GM19395 (cell line): ENCODE results near the gene APOO.
"Not testable (repeated sequence)": the region's sequence is repeated elsewhere in the genome, so short reads cannot be mapped to it uniquely, and the experiment has no call there.

Experiments
- ATAC-seq: cut with Tn5 transposase; IDR thresholded peaks from one replicate; pipeline ENCODE4 v1.9.1; 2021; ENCODE audit warnings: mild to moderate bottlenecking, moderate library complexity; ENCODE audit not compliant: unreplicated experiment

The APOO gene

DNA sequence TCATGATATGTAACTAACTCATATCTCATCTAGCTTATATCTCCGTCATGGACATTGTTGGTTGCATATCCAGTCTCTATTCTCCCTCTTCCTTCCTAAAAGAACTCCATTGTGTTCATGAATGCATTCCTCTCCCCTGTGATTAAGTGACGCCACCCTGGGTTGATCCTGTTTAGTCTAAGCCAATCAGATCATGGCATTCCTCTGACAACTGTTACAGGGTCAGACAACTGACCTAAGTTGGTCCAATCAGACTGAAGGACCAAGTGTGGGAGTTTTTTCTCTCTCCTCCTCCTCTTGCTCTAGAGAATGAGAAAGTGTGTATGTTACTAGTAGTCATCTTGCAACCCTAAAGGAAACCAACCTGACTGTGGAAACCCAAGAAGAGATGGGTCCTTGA lies 3.6 kb downstream of the APOO start:
- ATAC-seq: no peak

GRCh38 chrX:23902419-23902818 lies 5.3 kb downstream of the APOO start:
- ATAC-seq: peak; percentile 35

DNA sequence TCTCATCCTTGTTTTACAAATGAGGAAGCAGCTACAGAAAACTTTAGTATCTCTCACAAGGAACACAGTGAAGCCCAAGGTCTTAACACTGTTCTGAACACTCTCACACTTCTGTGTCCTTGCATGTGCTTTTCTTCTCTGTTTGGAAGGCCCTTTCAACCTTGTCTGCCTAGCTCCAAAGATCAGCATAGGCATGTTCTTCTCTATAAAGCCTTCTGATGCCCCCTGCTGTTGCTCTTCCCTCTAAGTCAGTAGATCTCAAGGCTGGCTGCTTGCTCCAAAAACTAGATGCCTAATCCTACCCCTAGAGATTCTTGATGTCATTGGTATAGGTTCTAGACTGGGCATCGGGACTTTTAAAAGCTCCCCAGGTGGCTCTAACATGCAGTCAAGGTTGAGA lies 5.9 kb downstream of the APOO start:
- ATAC-seq: no peak

GRCh38 chrX:23901060-23901459 lies 6.7 kb downstream of the APOO start:
- ATAC-seq: no peak

- ATAC-seq: no peak
Observed at GRCh38 chrX:23900220-23900797, 7.4 kb downstream of the APOO start.

DNA sequence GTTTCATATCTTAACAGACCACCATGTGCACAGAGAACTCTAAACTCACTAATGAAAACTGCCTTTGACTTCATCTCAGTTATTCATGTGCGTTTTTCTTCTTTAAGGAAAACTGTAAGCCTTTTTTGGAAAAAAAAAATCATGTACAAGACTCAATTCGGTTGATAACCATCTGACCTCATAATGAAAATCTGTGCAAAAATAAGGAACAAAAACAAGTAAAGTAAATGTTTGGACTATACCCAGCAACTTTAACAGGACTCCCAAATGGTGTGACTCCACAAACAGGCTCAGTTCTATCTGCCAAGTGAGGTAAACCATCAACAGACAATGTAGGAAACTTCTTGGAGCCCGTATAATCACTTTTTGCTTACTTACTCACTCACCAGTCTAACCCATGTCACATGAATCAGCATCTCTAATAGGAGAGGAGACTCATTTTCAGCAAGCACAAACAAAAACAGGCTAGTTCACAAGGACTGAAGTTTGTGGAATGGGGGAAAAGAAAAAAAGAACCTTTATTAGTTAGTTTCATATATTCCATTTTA lies 9.3 kb downstream of the APOO start:
- ATAC-seq: no peak

- no peak for ATAC-seq
Observed at GRCh38 chrX:23896981-23897380, 10.8 kb downstream of the APOO start.

- not testable (repeated sequence) for ATAC-seq
Observed at GRCh38 chrX:23896539-23896938, 11.2 kb downstream of the APOO start.

DNA sequence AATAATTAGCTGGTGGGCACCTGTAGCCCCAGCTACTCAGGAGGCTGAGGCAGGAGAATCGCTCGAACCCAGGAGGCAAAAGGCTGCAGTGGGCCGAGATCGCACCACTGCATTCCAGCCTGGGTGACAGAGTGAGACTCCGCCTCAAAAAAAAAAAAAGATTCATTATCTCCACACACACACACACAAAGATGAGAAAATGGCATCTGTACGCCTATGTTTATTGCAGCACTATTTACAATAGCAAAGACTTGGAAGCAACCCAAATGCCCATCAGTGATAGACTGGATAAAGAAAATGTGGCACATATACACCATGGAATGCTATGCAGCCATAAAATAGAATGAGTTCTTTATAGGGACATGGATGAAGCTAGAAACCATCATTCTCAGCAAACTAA lies 12.7 kb downstream of the APOO start:
- not testable (repeated sequence) for ATAC-seq

DNA sequence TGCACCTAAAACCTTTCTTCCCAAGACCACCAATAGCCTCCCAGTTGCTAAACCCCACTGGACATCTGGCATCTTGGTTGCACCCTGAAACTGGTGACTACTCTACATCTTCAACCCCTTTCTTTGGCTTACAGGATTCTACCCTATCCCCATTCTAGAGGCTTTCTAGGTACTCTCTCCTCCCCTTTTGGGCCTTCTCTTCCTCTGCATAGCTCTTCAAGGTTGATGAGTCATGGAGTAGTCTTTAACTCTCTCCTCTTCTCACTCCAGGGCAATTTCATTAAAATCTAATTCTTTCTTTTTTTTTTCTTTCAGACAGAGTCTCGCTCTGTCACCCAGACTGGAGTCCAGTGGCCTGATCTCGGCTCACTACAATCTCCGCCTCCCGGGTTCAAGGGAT lies 16.8 kb downstream of the APOO start:
- no peak for ATAC-seq

- ATAC-seq: no peak
Observed at GRCh38 chrX:23888887-23889501, 18.7 kb downstream of the APOO start.

GRCh38 chrX:23887918-23888317 lies 19.8 kb downstream of the APOO start:
- no peak for ATAC-seq

DNA sequence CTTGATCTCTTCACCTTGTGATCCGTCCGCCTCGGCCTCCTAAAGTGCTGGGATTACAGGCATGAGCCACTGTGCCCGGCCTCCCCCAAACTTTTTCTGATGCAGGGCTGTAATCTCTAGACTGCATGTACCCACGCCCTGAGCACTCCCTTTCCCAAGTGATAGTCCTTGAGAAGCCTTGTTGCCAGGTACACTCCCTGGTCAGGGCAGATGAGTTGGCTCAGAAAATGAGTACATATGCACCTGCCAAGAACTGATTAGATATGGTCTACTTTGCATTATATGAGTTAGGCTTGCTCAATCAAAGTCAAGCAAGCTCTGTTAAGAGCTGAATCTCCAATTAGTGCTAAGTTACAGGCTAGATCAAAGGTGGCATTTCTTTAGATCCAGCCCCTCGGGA lies 20.3 kb downstream of the APOO start:
- no peak for ATAC-seq

DNA sequence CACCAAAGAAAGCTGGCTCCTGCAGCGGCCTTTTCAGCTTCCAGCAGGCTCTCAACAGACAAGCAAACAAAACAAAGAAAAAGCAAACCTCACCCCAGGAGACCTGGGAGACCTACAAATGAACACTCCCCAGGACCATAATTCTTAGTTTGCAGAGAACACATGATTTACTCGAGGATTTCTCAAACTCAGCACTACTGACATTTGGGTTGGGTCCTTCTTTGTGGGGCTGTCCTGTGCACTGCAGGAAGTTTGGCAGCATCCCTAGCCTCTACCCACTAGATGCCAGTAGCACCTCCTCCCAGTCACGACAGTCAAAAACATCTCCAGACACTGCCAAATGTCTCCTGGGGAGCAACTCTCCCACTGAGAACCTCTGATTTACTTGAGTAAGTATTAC lies 21.9 kb downstream of the APOO start:
- no peak for ATAC-seq

DNA sequence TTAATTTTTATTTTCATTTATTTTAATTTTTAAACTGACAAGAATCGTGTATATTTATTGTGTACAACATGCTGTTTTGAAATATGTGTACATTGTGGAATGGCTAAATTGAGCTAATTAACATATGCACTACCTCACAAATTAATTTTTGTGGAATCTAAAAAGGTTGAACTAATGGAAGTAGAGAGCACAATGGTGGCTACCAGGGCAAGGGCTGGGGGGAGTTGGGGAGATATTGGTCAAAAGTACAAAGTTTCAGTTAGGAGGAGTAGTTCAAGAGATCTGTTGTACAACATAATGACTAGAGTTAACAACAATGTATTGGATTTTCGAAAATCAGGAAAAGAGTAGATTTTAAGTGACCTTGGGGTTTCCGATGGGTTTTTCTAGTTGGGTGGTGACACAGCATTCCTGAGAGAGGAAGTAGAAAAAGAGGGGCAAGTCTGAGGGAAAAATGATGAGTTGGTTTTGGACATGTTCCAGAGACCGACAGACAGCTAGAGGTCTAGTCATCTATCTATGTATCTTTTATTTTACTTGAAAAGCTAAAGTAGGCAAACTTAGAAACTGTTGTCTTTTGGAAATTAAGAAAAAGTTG lies 23.2 kb downstream of the APOO start:
- no peak for ATAC-seq

GRCh38 chrX:23883737-23884354 lies 23.9 kb downstream of the APOO start:
- ATAC-seq: no peak

DNA sequence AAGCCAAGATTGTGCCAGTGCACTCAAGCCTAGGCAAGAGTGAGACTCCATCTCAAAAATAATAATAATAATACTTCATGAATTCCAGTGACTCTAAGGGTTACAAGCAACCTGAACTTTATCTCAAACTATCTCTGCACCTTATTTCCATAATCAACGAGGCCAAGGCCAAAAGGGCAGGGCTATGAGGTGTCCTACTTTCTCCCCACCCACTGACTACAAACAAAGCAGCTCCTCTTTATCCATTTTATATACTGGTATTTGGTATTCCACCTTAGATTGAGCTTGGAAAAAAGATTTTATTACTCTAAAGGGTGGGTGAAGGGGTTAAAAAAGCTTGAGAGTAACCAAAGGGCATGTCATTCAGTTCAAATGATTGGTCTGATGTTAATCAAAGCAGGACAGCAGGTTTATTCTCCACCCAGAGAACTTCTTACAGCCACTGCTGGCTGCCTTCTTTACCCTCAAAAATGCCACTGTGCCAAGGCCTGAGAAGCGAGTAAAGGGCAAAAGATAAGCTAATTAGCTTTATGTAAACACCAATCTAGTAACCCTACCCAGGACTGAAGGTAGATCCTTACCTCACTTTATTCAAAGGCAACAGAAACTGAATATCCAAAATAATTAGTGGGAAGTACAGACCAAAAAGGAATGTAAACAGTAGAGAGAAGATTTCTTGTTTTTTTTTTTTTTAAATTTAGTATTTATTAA lies 28.2 kb downstream of the APOO start:
- ATAC-seq: no peak

- no peak for ATAC-seq
Observed at GRCh38 chrX:23871905-23872546, 35.7 kb downstream of the APOO start.

DNA sequence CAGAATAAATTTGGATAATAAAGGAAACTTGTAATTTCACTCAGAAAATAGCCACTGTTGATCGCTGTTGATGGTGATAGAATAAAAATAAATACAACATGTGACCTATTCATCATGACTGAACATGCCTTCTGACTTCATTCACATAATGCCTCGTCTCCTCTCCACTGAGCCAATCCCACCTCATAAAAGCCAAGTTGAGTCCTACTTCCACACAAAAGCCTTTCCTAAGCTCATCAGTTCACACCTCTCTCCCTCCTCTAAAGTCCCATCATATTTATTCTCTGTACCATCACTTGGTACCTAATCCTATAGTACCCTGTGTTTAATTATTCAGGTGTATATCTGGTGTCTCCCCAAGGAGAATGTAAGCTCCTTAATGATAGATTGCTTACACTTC lies 37.7 kb downstream of the APOO start:
- no peak for ATAC-seq

DNA sequence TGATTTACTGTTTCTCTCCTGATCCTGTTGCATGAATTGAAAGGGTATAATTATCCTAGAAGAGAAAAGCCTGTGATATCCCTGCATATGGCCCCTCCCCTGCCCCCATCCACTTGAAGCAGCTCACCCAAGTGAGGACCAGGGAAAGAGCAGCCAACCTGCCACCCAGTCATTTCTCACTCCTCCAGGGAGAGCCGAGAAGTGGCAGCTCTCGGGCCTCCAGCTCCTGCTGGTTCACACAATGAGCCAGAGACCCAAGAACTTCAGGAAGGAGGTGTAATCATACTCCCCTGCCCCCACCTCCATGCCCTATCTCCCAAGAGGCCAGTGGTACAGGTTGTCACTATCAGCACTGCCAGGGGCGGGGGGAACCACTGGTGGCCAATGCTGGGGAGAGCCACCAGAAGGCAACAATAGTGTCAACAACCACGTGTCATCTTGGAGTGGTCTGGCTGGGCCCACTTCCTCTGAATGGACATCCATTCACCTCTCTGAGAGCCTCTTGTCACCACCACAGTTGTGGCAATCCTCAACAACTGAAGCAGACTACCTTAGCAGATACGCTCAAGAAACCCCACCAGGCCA lies 42.9 kb downstream of the APOO start:
- ATAC-seq: no peak
